ENCODE measurements around the gene TAGLN2.

The TAGLN2 gene

GRCh38 chr1:159944623-159945455 lies 19.5 kb upstream of the TAGLN2 start:
- peak overlapping the region; percentile 53 for H3K4me3 ChIP-seq (ENCODE audit: low read length)
- no peak for DNase-seq (ENCODE audit: low read depth)
- TF ChIP-seq CTCF (conservative IDR thresholded peaks at IDR 0.05; ENCODE audit: low read length) = no peak

GRCh38 chr1:159943908-159944622 lies 18.8 kb upstream of the TAGLN2 start:
- no peak for TF ChIP-seq CTCF (conservative IDR thresholded peaks at IDR 0.05; ENCODE audit: low read length)
- DNase-seq (ENCODE audit: low read depth) = no peak
- H3K4me3 ChIP-seq (ENCODE audit: low read length) = no peak overlapping the region

GRCh38 chr1:159943278-159943640 lies 18.0 kb upstream of the TAGLN2 start:
- DNase-seq (ENCODE audit: low read depth) = no peak
- no peak for TF ChIP-seq CTCF (conservative IDR thresholded peaks at IDR 0.05; ENCODE audit: low read length)
- H3K4me3 ChIP-seq (ENCODE audit: low read length) = no peak overlapping the region

- no peak overlapping the region for H3K4me3 ChIP-seq (ENCODE audit: low read length)
- DNase-seq (ENCODE audit: low read depth) = no peak
- TF ChIP-seq CTCF (conservative IDR thresholded peaks at IDR 0.05; ENCODE audit: low read length) = no peak
Measured at GRCh38 chr1:159942632-159943277, 17.4 kb upstream of the TAGLN2 start.

- no peak for DNase-seq (ENCODE audit: low read depth)
- H3K4me3 ChIP-seq (ENCODE audit: low read length) = no peak overlapping the region
- TF ChIP-seq CTCF (conservative IDR thresholded peaks at IDR 0.05; ENCODE audit: low read length) = no peak
Measured at GRCh38 chr1:159941591-159942560, 16.6 kb upstream of the TAGLN2 start.

GRCh38 chr1:159941141-159941540 lies 15.8 kb upstream of the TAGLN2 start:
- DNase-seq (ENCODE audit: low read depth) = no peak
- TF ChIP-seq CTCF (conservative IDR thresholded peaks at IDR 0.05; ENCODE audit: low read length) = no peak
- H3K4me3 ChIP-seq (ENCODE audit: low read length) = no peak overlapping the region
